Right lobe of liver (tissue), 4 donors: ENCODE measurements around the gene NBPF11.

Experiments
- POLR2A ChIP-seq: fragments of 450-650 bp; IDR thresholded peaks from one replicate; pipeline ENCODE4 v1.6.1; 2017; ENCODE audit warnings: antibody characterized with exemption, mild to moderate bottlenecking
- TF ChIP-seq, protein P1 (sequence below), 4 donors: fragments of 200-600 bp in 3 of 4; fragments of 450-650 bp in 1 of 4; IDR thresholded peaks; one replicate each; pipeline versions ENCODE4 v1.5.1 to v1.8.0; 2016 to 2022; ENCODE audit warnings: antibody characterized with exemption in 4 of 4, mild to moderate bottlenecking in 2 of 4
- donor health status: DM: no; HTN: no; CAD: no.
- donor health status: DM: no; HTN: no; CAD: no.
- donor health status: DM: no; HTN: yes; CAD: no.

DNA sequence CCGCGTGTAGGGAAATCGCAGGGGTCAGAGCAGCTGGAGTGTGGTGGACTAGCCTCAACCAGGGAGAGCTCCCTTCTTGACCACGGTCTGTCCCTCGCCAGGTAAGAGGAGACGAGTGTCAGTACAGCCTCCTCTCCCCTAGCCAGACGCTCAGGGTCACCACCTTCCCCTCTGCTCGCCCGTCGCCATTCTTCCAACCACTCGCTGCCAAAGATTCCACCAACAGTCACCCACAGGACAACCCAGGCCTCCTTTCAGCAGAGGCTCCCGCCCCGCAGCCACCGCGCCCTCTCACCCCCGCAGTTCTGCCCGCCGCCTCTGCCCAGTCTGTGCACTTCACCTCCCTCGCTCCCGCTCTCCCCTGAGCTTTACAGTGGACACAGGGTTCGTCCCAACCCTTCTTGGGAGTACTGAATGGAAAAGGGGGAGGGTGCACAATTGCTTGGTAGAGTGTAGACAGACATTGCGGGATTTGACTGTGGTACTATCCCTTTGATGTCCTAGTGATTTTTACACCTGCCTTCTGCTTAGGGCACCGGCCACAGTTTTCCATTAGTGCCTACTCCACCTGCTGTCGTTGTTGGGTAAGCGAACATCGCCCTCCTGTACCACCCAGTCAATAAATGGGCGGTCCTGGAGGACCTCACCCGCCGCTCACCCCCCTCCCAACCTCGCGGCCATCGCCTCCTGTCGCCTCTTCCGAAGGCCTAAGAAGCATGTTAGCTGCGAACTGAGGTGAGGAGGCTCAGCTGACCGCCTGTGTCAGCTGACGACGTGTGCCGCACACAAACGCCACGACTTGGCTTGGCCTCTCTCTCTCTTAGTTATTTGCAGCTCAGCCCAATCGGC is 9.2 kb upstream of the NBPF11 start:
- TF ChIP-seq, protein P1, sequence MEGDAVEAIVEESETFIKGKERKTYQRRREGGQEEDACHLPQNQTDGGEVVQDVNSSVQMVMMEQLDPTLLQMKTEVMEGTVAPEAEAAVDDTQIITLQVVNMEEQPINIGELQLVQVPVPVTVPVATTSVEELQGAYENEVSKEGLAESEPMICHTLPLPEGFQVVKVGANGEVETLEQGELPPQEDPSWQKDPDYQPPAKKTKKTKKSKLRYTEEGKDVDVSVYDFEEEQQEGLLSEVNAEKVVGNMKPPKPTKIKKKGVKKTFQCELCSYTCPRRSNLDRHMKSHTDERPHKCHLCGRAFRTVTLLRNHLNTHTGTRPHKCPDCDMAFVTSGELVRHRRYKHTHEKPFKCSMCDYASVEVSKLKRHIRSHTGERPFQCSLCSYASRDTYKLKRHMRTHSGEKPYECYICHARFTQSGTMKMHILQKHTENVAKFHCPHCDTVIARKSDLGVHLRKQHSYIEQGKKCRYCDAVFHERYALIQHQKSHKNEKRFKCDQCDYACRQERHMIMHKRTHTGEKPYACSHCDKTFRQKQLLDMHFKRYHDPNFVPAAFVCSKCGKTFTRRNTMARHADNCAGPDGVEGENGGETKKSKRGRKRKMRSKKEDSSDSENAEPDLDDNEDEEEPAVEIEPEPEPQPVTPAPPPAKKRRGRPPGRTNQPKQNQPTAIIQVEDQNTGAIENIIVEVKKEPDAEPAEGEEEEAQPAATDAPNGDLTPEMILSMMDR (IDR thresholded peaks at IDR 0.05) = peak; percentile 10 to 35 (median 28)
- no peak for TF ChIP-seq POLR2A
